WI38 (cell line): ENCODE data around the gene TEX51.

Experiments
- H3K4me3 ChIP-seq: 2 replicates; pipeline ENCODE4 v1.5.1; 2011; ENCODE audit warnings: low read depth, mild to moderate bottlenecking, control low read depth, low read length
- CTCF ChIP-seq: IDR thresholded peaks from 2 replicates; pipeline ENCODE4 v1.5.1; 2012; ENCODE audit warnings: low read depth, mild to moderate bottlenecking, control low read depth, low read length

The TEX51 gene

GRCh38 chr2:126891681-126892500 is 6.8 kb upstream of the TEX51 start:
- H3K4me3 ChIP-seq = no peak overlapping the region
- no peak for TF ChIP-seq CTCF

- TF ChIP-seq CTCF = no peak
- H3K4me3 ChIP-seq = no peak overlapping the region
These were observed 5.5 kb upstream of the TEX51 start for GRCh38 chr2:126893153-126893552.

GRCh38 chr2:126893606-126894005 is 5.1 kb upstream of the TEX51 start:
- no peak for TF ChIP-seq CTCF
- no peak overlapping the region for H3K4me3 ChIP-seq

- H3K4me3 ChIP-seq = no peak overlapping the region
- no peak for TF ChIP-seq CTCF
These were observed 4.6 kb upstream of the TEX51 start for GRCh38 chr2:126894082-126894481.

GRCh38 chr2:126894585-126895182 is 4.0 kb upstream of the TEX51 start:
- TF ChIP-seq CTCF = no peak
- no peak overlapping the region for H3K4me3 ChIP-seq

GRCh38 chr2:126895336-126895735 is 3.4 kb upstream of the TEX51 start:
- no peak for TF ChIP-seq CTCF
- no peak overlapping the region for H3K4me3 ChIP-seq

- H3K4me3 ChIP-seq = no peak overlapping the region
- TF ChIP-seq CTCF = no peak
These were observed 2.2 kb upstream of the TEX51 start for GRCh38 chr2:126896471-126896870.
